ENCODE results near the gene INSIG2. TPM values are rescaled to one million over a fixed set of nuclear protein-coding genes. Genes with fewer than 3 reads are reported as not detected.
A peak's percentile ranks its signal among the peaks of the same experiment; 100 is the strongest.

INSIG2 gene
- 13.3 and 15.3 TPM in 2 replicates for total RNA-seq (2021)
- Bru-seq, nascent RNA, result percentile 73 among the genes with signal in this experiment
- BruChase-seq, experiment 1, labeled RNA remaining after a 2-hour chase, result percentile 86 among the genes with signal in this experiment
- percentile 70 among the genes with signal in this experiment for BruChase-seq, experiment 2, labeled RNA remaining after a 6-hour chase
- long read RNA-seq, transcript INSIG2-201 (6 exons, 2,590 nt), result major isoform, 42 of 56 reads
- long read RNA-seq, partial matches to known transcripts, result 2 of 56 reads
- long read RNA-seq, other reads (novel, unspliced or antisense), result 10 of 56 reads

GRCh38 chr2:118088051-118089024 lies at the start of gene INSIG2:
Gene INSIG2, plus strand, starts transcription at chr2:118088471. Its CDS starts 8,086 bp downstream, at chr2:118096557.
- peak; percentile 97 for DNase-seq (ENCODE audit: low spot score)
- ChIA-PET POLR2A (ENCODE audit: low non-redundant PET) (no interaction called here), CTCF (interaction anchor here (0.6 kb wide), 1 partner anchor 274 kb away, joined by 5 read pairs; the partner anchor contains the start of gene DDX18)
- intact Hi-C loops (cut with micrococcal nuclease; ENCODE audit: unreplicated experiment), result no loop called here
- Histone ChIP-seq H3K27ac (ENCODE audit: low read depth, low read length, poor library complexity, severe bottlenecking) (peak within 1 kb of the TSS; percentile 69), H3K36me3 (ENCODE audit: insufficient read depth, low read length, poor library complexity, severe bottlenecking) (no peaks in the 10 kb centered on the region), H3K4me1 (ENCODE audit: insufficient read depth, low read length, poor library complexity, severe bottlenecking) (peaks cover 4% of the 10 kb centered on the region), H3K27me3 (replicated peaks; ENCODE audit: insufficient read depth, low read depth, low read length, poor library complexity) (peaks cover 28% of the 10 kb centered on the region), H3K4me3 (ENCODE audit: low read depth, low read length, poor library complexity, severe bottlenecking) (peak within 1 kb of the TSS; percentile 89), H3K9me3 (ENCODE audit: low read depth, low read length, poor library complexity, severe bottlenecking) (no peaks in the 10 kb centered on the region)
- no TSS peak for BruUV-seq (replicated peaks)
- TF ChIP-seq, protein P1, sequence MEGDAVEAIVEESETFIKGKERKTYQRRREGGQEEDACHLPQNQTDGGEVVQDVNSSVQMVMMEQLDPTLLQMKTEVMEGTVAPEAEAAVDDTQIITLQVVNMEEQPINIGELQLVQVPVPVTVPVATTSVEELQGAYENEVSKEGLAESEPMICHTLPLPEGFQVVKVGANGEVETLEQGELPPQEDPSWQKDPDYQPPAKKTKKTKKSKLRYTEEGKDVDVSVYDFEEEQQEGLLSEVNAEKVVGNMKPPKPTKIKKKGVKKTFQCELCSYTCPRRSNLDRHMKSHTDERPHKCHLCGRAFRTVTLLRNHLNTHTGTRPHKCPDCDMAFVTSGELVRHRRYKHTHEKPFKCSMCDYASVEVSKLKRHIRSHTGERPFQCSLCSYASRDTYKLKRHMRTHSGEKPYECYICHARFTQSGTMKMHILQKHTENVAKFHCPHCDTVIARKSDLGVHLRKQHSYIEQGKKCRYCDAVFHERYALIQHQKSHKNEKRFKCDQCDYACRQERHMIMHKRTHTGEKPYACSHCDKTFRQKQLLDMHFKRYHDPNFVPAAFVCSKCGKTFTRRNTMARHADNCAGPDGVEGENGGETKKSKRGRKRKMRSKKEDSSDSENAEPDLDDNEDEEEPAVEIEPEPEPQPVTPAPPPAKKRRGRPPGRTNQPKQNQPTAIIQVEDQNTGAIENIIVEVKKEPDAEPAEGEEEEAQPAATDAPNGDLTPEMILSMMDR (conservative IDR thresholded peaks at IDR 0.05; ENCODE audit: low read depth, low read length), result no peak
- no peak for TF ChIP-seq EZH2 (IDR thresholded peaks at IDR 0.05; ENCODE audit: borderline replicate concordance, low read depth, low read length, poor library complexity, severe bottlenecking)

- CTCF ChIA-PET, result no interaction called here
- no peaks in the 10 kb centered on the region for H3K9me3 ChIP-seq (ENCODE audit: low read depth, low read length, poor library complexity, severe bottlenecking)
- POLR2A ChIA-PET (ENCODE audit: low non-redundant PET), result no interaction called here
- H3K4me3 ChIP-seq (ENCODE audit: low read depth, low read length, poor library complexity, severe bottlenecking), result no peak overlapping the region
- no peaks in the 10 kb centered on the region for H3K36me3 ChIP-seq (ENCODE audit: insufficient read depth, low read length, poor library complexity, severe bottlenecking)
- no peak overlapping the region for H3K27ac ChIP-seq (ENCODE audit: low read depth, low read length, poor library complexity, severe bottlenecking)
- no TSS peak for BruUV-seq (replicated peaks)
- TF ChIP-seq, protein P1 (conservative IDR thresholded peaks at IDR 0.05; ENCODE audit: low read depth, low read length), result no peak
- TF ChIP-seq EZH2 (IDR thresholded peaks at IDR 0.05; ENCODE audit: borderline replicate concordance, low read depth, low read length, poor library complexity, severe bottlenecking), result no peak
- intact Hi-C loops (cut with micrococcal nuclease; ENCODE audit: unreplicated experiment), result no loop called here
- no peak for DNase-seq (ENCODE audit: low spot score)
- H3K4me1 ChIP-seq (ENCODE audit: insufficient read depth, low read length, poor library complexity, severe bottlenecking), result no peaks in the 10 kb centered on the region
- H3K27me3 ChIP-seq (replicated peaks; ENCODE audit: insufficient read depth, low read depth, low read length, poor library complexity), result peaks cover 15% of the 10 kb centered on the region
Measured at GRCh38 chr2:118040891-118041290, 47.4 kb upstream of the INSIG2 start.

DNA sequence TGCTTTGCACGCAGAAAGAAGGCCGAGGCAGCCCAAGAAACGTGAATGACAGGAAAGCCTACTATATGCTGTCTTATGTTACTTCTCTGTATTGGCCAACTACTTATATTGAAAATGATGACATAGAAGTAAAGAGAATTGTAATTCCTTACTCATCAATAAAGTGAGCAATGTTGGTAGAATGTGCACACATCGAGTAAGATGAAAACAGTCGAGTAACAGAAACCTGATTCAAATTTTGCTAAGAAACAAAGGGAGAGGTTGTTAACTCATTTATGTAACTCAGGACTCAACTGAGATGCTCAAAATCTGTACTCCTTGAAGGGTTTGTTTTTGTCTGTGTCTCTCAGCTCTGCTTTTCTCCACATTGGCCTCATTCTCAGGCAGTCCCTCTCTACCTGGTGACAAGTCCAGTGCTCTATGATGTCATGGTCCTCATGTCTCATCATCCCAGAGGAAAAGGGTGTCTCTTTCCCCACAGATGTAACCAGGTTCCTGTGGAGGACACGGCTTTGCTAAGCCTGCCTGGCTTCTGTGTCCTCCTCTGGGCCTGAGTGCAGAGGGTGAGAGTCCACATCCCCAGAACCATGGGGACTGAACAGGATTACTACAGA lies 44.1 kb upstream of the INSIG2 start:
- no peak for TF ChIP-seq EZH2 (IDR thresholded peaks at IDR 0.05; ENCODE audit: borderline replicate concordance, low read depth, low read length, poor library complexity, severe bottlenecking)
- TF ChIP-seq, protein P1 (conservative IDR thresholded peaks at IDR 0.05; ENCODE audit: low read depth, low read length), result no peak
- Histone ChIP-seq H3K9me3 (ENCODE audit: low read depth, low read length, poor library complexity, severe bottlenecking) (no peaks in the 10 kb centered on the region), H3K27ac (ENCODE audit: low read depth, low read length, poor library complexity, severe bottlenecking) (no peak overlapping the region), H3K4me1 (ENCODE audit: insufficient read depth, low read length, poor library complexity, severe bottlenecking) (peaks cover 5% of the 10 kb centered on the region), H3K36me3 (ENCODE audit: insufficient read depth, low read length, poor library complexity, severe bottlenecking) (no peaks in the 10 kb centered on the region), H3K27me3 (replicated peaks; ENCODE audit: insufficient read depth, low read depth, low read length, poor library complexity) (peaks cover 6% of the 10 kb centered on the region), H3K4me3 (ENCODE audit: low read depth, low read length, poor library complexity, severe bottlenecking) (no peak overlapping the region)
- intact Hi-C loops (cut with micrococcal nuclease; ENCODE audit: unreplicated experiment), result no loop called here
- no TSS peak for BruUV-seq (replicated peaks)
- ChIA-PET CTCF (no interaction called here), POLR2A (ENCODE audit: low non-redundant PET) (no interaction called here)
- DNase-seq (ENCODE audit: low spot score), result no peak
